Left kidney (tissue), 2 donors: ENCODE data around the gene RIT2. TPM values are rescaled to one million over a fixed set of nuclear protein-coding genes. Genes with fewer than 3 reads are reported as not detected.
"Not testable (repeated sequence)": the region's sequence is repeated elsewhere in the genome, so short reads cannot be mapped to it uniquely, and the experiment has no call there.

ENCODE experiments used
- DNase-seq: peaks from one replicate; pipeline ENCODE4 v3.0.0-alpha.2; 2013
- polyA plus RNA-seq: library from polyadenylated mRNA; unstranded; fragments of 120-200 nt; gene quantifications from one replicate; pipeline ENCODE4 v1.2.1, GENCODE V29; 2013; ENCODE audit not compliant: insufficient read length

The RIT2 gene
- polyA plus RNA-seq, 1 donor = 0.13 TPM

- no peak for DNase-seq
Observed at GRCh38 chr18:42760290-42760689, 355.2 kb downstream of the RIT2 start.

DNA sequence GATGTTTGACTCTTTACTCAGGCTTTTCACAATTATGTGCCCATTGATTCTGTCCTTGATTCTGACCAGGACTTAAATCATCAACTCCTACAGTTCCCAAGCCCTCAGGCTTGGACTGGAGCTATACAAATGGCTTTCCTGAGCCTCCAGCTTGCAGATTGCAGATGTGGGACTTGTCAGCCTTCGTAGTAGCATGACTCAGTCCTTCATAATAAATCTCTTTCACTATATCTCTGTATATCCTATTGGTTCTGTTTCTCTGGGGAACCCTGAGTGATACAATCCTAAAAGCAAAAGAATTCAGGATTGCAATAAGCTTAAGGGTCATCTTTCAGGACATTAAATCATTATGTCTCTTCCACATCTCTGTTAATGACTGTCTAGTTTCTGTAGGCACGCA is 356.6 kb downstream of the RIT2 start:
- DNase-seq = no peak

DNA sequence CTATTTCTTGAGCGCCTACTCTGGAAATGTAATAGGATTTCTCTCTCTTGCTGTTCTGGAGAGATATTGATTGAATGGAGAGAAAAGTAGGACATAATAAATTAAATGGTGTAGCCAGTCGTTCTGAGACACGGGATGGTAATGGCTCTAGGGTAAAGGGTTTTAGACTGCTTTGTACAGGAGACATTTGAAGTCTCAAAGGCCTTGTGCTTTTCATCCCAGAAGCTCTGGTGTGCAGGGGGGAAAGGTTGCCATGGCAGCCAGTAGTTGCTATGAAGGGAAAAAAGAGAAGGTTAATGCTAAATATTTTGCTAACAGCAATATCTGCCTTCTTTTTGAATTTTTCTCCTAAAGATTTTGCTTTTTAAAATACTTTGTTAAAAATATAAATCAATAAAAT is 359.3 kb downstream of the RIT2 start:
- no peak for DNase-seq

DNA sequence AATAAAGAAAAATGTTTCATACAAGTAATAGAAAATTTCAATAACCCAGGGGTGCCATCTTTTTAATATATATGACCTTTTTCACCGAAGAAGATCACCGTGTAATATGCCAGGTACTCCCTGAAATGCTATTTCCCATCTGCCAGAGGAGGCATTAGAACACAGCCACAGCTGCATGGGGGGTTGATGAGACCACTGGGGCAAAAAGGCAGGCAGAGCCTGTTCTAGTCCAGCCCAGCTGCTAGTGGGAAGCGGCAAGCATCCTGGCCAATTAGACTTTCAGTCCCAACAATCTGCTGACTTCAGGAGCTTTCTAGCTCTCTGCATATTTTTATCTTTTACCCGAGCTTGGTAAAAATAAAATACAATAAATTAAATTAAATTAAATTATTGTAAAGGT is 362.6 kb downstream of the RIT2 start:
- no peak for DNase-seq

DNA sequence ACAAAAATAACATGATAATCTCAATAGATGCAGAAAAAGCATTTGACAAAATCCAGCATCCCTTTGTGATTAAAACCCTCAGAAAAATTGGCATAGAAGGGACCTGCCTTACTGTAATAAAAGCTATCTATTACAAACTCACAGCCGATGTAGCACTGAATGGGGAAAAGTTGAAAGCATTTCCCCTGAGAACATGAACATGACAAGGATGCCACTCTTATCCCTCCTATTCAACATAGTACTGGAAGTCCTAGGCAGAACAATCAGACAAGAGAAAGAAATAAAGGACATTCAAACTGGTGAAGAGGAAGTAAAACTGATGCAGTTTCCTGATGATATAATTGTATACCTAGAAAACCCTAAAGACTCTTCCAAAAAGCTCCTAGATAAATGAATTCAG is 368.7 kb downstream of the RIT2 start:
- DNase-seq = no peak

- DNase-seq = no peak
Observed at GRCh38 chr18:42745931-42746330, 369.6 kb downstream of the RIT2 start.

DNA sequence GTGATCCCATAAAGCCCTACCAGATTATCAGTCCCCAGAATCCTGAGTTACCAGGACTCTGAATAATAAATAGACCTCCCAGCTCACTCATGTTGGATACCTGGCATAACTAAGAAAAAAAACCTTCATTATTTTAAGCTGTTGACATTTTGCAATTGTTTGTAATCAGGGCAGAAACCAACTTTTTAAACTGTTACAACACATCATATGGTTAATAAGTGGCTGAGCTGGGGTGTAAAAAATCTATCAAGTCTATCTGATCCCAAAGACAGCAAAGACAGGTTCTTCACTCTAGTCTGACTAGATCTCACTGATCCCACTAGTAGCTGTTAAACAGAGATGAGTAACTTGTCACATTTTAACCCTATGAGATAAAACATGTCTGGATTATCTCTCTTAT is 370.3 kb downstream of the RIT2 start:
- DNase-seq = no peak

DNA sequence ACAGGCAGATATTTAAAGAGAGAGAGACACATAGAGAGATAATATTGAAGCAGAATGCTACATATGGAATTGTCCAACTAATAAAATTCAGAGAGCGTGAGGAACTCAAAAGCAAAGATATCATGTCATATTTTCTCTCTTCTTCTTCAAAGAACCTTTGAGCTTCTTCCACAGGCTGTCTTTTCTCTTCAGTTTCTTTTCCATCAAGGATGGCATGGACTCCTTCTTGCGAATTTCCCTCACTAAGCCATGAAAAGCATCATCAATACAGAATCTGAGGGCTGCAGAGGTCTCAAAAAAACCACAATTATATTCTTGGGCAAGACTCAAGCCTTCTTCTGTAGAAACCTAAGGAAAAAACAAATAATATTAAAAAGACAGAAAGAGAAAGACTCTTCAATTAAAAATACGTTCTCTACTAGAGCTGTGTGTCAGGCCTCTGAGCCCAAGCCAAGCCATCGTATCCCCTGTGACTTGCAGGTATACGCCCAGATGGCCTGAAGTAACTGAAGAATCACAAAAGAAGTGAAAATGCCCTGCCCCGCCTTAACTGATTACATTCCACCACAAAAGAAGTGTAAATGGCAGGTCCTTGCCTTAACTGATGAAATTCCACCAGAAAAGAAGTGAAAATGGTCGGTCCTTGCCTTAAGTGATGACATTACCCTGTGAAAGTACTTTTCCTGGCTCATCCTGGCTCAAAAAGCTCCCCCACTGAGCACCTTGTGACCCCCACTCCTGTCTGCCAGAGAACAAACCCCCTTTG is 371.9 kb downstream of the RIT2 start:
- no peak for DNase-seq

DNA sequence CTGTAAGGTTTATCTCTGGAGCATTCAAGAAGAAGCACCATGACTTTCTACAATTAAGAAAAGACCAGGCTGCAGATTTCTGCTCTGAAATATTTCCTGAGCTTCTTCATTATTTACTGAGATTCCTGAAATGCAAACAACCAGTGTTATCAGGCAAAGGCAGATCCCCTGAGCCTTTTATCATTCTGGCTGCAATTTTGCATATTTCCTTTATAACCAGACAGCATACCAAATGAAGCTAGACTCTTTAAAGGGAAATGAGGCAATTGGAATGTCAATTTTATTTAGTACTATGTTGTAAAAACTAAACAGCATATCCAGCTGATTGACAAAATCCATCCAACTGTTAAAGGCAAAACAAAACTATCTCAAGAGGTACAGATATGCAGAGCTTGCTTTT is 372.5 kb downstream of the RIT2 start:
- no peak for DNase-seq

- no peak for DNase-seq
Observed at GRCh38 chr18:42742474-42742873, 373.0 kb downstream of the RIT2 start.

GRCh38 chr18:42741805-42742347 is 373.6 kb downstream of the RIT2 start:
- DNase-seq = not testable (repeated sequence)

DNA sequence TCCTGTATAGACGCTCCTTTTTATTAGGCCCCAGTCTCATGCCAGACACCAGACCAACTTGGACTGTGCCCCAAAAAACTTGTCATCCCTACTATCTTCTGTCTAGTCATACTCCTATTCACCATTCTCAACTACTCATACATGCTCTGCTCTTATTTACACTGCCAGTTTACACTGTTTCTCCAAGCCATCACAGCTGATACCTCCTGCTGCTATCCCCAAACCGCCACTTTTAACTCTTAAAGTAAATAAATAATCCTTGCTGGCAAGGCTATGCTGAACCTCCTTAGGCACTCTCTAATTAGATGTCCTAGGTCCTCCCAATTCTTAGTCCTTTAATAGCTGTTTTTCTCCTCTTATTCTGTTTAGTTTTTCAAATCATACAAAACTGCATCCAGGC is 374.2 kb downstream of the RIT2 start:
- DNase-seq = not testable (repeated sequence)

GRCh38 chr18:42736074-42736473 is 379.4 kb downstream of the RIT2 start:
- no peak for DNase-seq

DNA sequence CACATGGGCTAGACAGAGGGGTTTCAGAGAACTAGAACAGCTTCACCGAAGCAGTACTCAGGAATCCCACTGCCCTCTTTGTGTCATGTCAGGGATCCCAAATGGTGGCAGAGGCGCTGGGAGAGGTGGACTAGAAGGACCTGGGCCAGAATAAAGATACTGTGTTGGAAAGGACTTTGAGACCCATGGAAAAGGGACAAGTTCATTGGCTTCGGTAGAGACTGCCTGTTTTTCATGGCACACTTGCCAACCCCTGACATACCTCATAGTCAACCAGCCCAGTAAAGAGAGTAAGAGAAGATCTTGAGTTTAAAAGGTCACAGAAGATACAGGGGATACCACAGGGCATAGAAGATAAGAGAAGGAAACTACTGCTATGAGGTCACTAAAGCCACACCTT is 381.0 kb downstream of the RIT2 start:
- no peak for DNase-seq

DNA sequence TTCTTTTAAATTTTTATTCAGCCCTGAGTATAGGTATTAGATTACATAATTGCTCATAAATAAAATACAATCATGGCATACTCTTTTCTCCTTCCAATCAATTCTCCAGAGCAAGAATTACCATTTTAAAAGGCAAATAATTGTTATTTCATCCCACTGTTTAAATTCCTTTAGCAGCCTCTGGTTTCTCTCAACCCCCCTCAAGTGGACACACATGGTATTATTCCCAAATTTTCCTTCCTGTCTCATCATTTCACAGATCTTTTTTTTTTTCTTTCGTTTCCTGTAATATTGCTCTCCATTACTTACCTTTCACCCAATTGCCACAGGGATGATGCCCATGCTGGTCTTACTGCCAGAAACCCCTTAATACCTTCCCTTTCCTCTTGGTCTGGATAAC is 385.2 kb downstream of the RIT2 start:
- DNase-seq = no peak

DNA sequence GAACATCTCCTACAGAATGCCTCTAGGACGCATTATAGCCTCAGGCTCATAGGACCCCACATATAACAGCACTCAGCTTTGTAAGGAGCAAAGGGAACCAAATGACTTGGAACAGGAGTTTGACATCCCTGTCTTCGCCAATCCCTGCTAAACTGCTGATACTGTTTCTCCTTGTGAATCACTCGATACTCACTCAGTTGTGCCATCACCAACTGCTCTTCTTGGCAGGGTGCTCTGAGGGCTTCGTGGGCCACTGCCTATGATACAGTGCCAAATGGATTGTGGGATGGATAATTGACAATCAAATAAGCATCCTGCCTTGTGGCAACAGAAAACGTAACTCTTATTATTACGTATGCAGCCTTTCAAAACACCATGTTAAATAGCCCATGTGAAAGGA is 396.3 kb downstream of the RIT2 start:
- DNase-seq = no peak

- no peak for DNase-seq
Observed at GRCh38 chr18:42712065-42712464, 403.4 kb downstream of the RIT2 start.

GRCh38 chr18:42707080-42707479 is 408.4 kb downstream of the RIT2 start:
- DNase-seq = no peak

DNA sequence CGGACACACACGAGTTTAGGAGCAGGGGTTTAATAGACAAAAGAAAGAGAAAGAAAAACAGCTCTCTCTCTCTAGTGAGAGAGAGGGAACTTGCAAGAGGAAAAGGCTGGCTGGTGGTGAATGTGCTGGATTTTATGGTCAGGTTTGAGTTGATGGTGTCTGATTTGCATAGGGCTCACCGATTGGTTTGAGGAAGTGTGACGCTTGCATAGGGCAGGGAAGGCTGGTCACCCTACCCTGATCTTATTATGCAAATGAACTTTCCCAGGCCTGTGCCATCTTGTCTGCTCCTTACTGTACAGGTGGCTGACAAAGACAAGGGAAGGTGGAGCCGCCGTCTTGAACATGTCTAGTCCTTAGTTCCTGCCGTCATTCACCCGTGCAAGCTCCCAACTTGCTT is 408.9 kb downstream of the RIT2 start:
- DNase-seq = no peak

- no peak for DNase-seq
Observed at GRCh38 chr18:42706029-42706608, 409.4 kb downstream of the RIT2 start.
